ENCODE measurements around the gene PHF21B.
"Not testable (repeated sequence)": the region's sequence is repeated elsewhere in the genome, so short reads cannot be mapped to it uniquely, and the experiment has no call there.

The PHF21B gene

GRCh38 chr22:44932493-44932892, 77.3 kb downstream of the PHF21B start:
- DNase-seq, result no peak

DNA sequence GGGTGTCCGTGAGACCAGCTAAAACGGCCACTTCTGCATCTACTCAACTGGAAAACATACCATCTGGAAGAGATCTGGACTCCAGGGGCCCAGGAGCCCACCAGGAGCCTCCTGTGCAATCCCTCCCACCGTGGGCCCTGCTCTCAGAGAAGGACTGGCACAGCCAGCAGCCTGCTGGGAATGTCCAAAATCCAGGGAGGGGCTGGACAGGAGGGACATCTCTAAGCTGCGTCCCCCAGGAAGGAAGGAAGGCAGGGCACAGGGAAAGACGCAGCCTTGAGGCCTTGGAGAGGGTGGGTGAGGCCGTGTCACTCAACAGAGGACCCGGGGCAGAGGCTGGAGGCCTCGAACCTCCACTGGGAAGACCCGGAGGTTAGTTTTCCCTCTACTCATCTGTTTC, 78.0 kb downstream of the PHF21B start:
- no peak for DNase-seq

- no peak for DNase-seq
Measured at GRCh38 chr22:44931077-44931540, 78.7 kb downstream of the PHF21B start.

GRCh38 chr22:44930711-44931035, 79.1 kb downstream of the PHF21B start:
- DNase-seq, result no peak

DNA sequence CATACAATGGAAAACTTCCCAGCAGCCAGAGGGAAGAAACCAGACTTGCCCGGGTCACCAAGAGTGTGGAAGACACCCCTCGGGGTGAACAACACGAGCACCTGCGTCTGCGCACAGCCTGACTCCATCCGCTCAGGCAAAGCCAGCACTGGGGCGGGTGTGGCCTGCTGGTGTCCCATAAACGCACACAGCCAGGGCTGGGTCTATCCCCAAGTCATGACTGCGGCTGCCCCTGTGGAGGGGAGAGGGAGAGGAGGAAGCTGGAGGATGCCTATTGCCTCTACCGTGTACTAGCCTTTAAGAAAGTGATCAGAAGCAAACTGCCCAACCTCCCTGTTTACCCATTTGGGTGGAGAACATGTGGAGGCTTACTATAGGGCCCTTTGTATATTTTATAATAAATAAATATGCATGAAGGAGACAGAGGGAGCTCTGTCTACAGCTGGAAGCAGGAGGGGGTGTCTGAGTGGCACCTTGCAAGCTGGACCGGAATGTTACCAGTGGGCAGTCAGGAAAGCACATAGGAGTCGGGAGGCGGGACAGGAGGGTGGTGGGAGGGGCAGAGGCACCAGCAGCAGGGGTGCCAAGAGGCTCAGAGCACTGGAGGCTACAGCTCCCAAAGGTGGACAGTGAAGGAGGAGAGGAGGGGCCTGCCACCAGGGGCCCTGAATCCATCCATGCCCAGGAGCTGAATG, 79.6 kb downstream of the PHF21B start:
- DNase-seq, result no peak

DNA sequence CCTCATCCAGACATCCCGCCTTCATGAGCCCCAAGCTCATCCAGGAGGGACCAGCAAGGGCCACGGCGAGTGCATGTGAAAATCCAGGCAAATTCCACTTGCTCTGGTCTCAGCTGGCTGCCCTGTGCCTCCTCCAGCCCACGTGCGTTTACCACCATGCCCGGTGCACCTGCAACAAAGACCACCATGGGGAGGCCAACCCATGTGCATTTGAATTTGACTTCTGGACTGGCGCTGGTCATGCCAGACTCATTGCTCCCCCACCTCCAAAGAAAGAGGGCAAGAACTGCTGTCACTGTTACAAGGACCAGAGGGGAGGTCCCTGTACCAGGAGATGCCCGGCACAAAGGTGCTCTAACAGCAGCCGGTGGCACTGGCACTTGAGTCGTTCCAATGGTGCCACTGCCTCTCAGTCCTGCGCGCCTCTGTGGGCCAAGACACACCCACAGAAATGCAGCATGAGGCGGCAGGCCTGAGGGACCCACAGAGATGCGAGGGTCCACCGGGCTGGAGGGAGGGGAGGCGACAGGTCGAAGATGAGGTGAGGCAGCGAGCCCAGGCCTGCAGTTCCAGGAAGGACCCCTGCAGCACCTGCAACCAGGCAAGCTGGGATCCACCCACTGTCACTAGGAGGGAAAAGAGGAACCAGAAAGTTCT, 80.3 kb downstream of the PHF21B start:
- no peak for DNase-seq

GRCh38 chr22:44928711-44929358, 81.0 kb downstream of the PHF21B start:
- DNase-seq, result no peak

GRCh38 chr22:44928136-44928463, 81.7 kb downstream of the PHF21B start:
- no peak for DNase-seq

- no peak for DNase-seq
Measured at GRCh38 chr22:44927463-44928135, 82.2 kb downstream of the PHF21B start.

DNA sequence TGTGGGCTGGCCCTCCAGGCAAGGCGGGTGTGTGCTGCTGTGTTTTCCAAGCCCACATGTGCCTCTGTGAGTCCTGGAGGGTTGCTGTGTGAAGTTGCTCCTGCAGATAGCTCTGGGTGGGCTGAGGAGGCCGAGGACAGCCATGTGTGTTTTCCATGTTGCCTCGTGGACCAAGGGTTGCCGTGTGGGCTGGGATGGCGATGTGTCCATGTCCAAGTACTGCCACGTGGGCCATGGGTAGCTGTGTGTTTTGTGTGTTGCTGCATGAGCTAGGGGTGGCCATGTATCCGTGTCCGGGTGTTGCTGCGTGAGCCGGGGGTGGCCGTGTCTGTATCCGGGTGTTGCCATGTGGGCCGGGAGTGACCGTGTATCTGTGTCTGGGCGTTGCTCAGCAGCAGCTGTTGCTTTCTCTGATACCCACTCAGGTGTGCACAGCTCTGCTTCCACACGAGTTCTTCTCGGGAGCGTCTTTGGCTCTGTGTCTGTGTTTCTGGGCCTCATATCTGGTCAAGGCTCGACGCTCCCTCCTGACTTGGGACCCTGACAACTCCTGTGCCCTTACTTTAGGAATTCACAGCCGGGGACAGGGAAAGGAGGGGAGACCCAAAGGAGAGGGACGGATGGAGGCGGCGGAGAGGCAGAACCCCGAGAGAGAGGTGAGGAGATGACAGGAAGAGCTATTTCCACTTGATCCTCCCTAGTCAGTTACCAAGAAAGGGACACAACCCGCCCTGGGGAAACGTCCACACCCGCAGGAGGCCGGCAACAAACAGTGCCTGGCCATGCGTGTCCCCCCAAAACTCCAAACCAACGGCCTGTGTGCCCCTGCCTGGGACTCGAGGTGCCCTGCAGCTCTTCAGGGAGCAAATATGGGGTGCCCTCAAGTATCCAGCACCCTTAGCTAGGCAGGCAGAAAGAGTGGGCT, 83.1 kb downstream of the PHF21B start:
- DNase-seq, result no peak

DNA sequence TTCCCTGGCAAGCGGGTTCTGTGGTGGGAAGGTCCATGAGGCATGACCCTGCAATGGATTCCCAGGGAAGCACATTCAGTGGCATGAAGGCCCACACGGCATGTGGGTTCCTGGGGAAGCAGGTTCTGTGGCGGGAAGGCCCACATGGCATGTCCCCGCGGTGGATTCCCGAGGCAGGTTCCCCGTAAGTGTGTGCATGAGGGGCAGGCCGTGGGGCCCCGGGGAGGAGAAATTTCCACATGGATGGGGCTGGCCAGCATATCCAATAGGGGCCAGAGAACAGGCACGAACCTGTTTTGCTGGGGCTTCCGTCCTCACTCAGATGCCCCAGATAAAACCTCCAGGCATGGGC, 83.7 kb downstream of the PHF21B start:
- no peak for DNase-seq

GRCh38 chr22:44925465-44926123, 84.2 kb downstream of the PHF21B start:
- no peak for DNase-seq

GRCh38 chr22:44924710-44925109, 85.1 kb downstream of the PHF21B start:
- no peak for DNase-seq

DNA sequence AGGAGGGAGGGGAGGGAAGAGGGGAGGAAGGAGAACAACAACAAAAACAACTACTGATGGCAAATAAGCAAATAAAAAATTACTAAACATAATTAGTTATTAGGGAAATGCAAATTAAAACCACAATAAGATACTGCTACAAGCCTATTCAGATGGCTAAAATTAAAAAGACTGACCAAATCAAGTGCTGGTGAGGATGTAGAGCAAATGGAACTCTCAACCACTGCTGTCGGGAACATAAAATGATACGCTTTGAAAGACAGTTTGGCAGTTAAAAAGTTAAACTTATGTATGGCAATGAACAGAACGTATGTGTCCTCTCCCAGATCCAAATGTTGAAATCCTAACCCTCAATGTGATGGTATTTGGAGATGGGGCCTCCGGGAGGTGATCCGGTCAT, 85.7 kb downstream of the PHF21B start:
- no peak for DNase-seq

- DNase-seq, result not testable (repeated sequence)
Measured at GRCh38 chr22:44921766-44922165, 88.0 kb downstream of the PHF21B start.

DNA sequence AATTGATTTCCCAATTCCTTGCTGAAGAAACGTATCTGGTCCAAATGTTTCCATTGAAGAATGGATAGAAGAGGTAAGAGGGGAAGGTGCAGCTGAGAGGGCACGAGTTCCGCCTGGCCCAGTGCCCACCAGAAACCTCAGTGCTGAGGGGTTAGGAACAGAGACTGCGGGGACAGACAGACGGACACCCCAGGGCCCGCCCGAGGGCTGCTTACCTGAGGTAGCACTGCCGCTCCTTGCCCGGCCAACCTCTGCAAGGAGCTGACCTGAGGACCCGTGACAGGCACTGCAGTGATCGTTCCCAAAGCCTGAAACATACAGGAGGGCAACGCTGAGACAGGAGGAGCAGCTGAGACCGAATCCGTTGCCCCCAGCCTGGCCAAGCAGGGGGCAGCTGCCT, 89.6 kb downstream of the PHF21B start:
- no peak for DNase-seq

DNA sequence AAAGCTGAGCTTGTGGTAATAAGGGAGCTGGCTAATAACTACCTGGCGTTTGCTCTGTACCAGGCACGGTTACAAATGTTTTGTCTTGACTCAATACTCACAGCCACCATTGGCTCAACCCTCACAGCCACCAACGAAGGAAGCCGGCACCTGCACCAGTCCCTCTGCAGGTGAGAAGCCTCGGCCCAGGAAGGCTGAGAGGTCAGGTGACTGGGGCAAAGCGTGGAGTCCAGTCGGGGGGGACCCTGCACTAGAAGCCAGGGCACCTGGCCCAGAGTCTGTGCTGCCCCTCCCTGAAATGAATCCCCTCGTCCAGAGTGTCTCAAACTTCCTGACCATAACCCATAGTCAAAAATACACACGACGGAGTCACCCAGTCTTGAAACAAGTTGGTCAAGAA, 90.1 kb downstream of the PHF21B start:
- no peak for DNase-seq

DNA sequence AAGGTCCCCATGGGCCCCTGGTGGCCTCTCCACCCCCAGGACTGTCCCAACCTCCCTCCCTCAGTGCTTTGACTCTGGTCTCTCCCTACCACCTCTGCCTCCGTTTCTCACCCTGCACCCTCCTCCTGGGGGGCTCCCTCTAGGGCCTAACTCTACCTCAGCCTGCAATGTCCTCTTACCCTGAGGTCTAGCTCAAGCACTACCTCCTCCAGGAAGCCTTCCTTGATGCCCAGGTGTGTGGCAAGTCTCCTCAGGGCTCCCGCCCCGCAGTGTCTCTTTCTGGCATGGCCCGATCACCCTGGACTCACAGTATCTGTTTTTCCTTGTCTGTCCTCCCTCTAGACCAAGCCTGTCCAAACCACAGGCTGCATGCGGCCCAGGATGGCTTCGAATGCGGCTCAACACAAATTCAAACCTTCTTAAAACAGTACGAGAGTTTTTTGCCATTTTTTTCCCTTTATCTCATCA, 90.8 kb downstream of the PHF21B start:
- no peak for DNase-seq

- no peak for DNase-seq
Measured at GRCh38 chr22:44918166-44918924, 91.5 kb downstream of the PHF21B start.

- DNase-seq, result no peak
Measured at GRCh38 chr22:44917372-44918165, 92.2 kb downstream of the PHF21B start.

All from DMS 273 treated with DMSO at 0.1 percent for 48 hours (cell line).